GM18519 (cell line): ENCODE data around the gene TBXA2R.
A peak's percentile ranks its signal among the peaks of the same experiment; 100 is the strongest.

ENCODE experiments used
- ATAC-seq: cut with Tn5 transposase; IDR thresholded peaks from one replicate; pipeline ENCODE4 v1.9.1; 2021; ENCODE audit warnings: mild to moderate bottlenecking, moderate library complexity; ENCODE audit not compliant: unreplicated experiment, low FRiP score

Gene TBXA2R

GRCh38 chr19:3563709-3564524 is 42.8 kb downstream of the TBXA2R start:
- no peak for ATAC-seq

- ATAC-seq, result peak; percentile 62
These were observed 49.0 kb downstream of the TBXA2R start, which contains the start of gene MFSD12 for GRCh38 chr19:3557461-3558248. Gene MFSD12, minus strand, starts transcription at chr19:3557586. Its CDS starts 183 bp downstream, at chr19:3557403.

GRCh38 chr19:3556978-3557460 is 49.7 kb downstream of the TBXA2R start:
- peak; percentile 25 for ATAC-seq

GRCh38 chr19:3556423-3556977 is 50.2 kb downstream of the TBXA2R start:
- ATAC-seq, result no peak

- ATAC-seq, result no peak
These were observed 50.8 kb downstream of the TBXA2R start for GRCh38 chr19:3555653-3556422.

- ATAC-seq, result no peak
These were observed 52.2 kb downstream of the TBXA2R start for GRCh38 chr19:3554254-3555083.

GRCh38 chr19:3551792-3552095 is 54.9 kb downstream of the TBXA2R start:
- no peak for ATAC-seq

- ATAC-seq, result no peak
These were observed 55.5 kb downstream of the TBXA2R start for GRCh38 chr19:3550947-3551791.

GRCh38 chr19:3549816-3550215 is 56.9 kb downstream of the TBXA2R start:
- ATAC-seq, result no peak

GRCh38 chr19:3548606-3549005 is 58.1 kb downstream of the TBXA2R start:
- no peak for ATAC-seq

- no peak for ATAC-seq
These were observed 58.9 kb downstream of the TBXA2R start for GRCh38 chr19:3547767-3548282.

GRCh38 chr19:3547301-3547731 is 59.4 kb downstream of the TBXA2R start:
- ATAC-seq, result no peak

GRCh38 chr19:3546119-3546518 is 60.6 kb downstream of the TBXA2R start:
- ATAC-seq, result no peak

GRCh38 chr19:3545669-3546034 is 61.0 kb downstream of the TBXA2R start:
- no peak for ATAC-seq

- ATAC-seq, result no peak
These were observed 61.7 kb downstream of the TBXA2R start for GRCh38 chr19:3544742-3545668.
